ENCODE data around the gene EXOC3L1.

Gene EXOC3L1

GRCh38 chr16:67158637-67159600 is 31.0 kb downstream of the EXOC3L1 start:
- H3K36me3 Mint-ChIP-seq (ENCODE audit: insufficient read depth): peaks cover 24% of the 10 kb centered on the region
- peaks cover 9% of the 10 kb centered on the region for H3K27me3 Mint-ChIP-seq
- H3K9me3 Mint-ChIP-seq: no peaks in the 10 kb centered on the region
- H3K27ac Mint-ChIP-seq (ENCODE audit: low read depth): peak overlapping the region; percentile 97
- H3K4me1 Mint-ChIP-seq: peaks cover 43% of the 10 kb centered on the region
- peak overlapping the region; percentile 83 for H3K4me3 Mint-ChIP-seq
- DNase-seq (ENCODE audit: low spot score in 2 of 2) (peak; percentile 56 to 73), ATAC-seq (replicated peaks; ENCODE audit: extremely low read depth, poor library complexity, severe bottlenecking) (peak; percentile 44)

GRCh38 chr16:67157892-67158635 is 31.9 kb downstream of the EXOC3L1 start:
- peak overlapping the region; percentile 97 for H3K27ac Mint-ChIP-seq (ENCODE audit: low read depth)
- peaks cover 24% of the 10 kb centered on the region for H3K36me3 Mint-ChIP-seq (ENCODE audit: insufficient read depth)
- peaks cover 52% of the 10 kb centered on the region for H3K4me1 Mint-ChIP-seq
- H3K4me3 Mint-ChIP-seq: peak overlapping the region; percentile 83
- H3K27me3 Mint-ChIP-seq: peaks cover 9% of the 10 kb centered on the region
- peak; percentile 17 for ATAC-seq (replicated peaks; ENCODE audit: extremely low read depth, poor library complexity, severe bottlenecking)
- no peak for DNase-seq (ENCODE audit: low spot score in 2 of 2)
- no peaks in the 10 kb centered on the region for H3K9me3 Mint-ChIP-seq

GRCh38 chr16:67157106-67157748 is 32.7 kb downstream of the EXOC3L1 start:
- H3K4me1 Mint-ChIP-seq: peaks cover 57% of the 10 kb centered on the region
- H3K9me3 Mint-ChIP-seq: no peaks in the 10 kb centered on the region
- H3K36me3 Mint-ChIP-seq (ENCODE audit: insufficient read depth): peaks cover 24% of the 10 kb centered on the region
- peak overlapping the region; percentile 83 for H3K4me3 Mint-ChIP-seq
- DNase-seq (ENCODE audit: low spot score in 2 of 2) (no peak), ATAC-seq (replicated peaks; ENCODE audit: extremely low read depth, poor library complexity, severe bottlenecking) (no peak)
- peaks cover 3% of the 10 kb centered on the region for H3K27me3 Mint-ChIP-seq
- peak overlapping the region; percentile 97 for H3K27ac Mint-ChIP-seq (ENCODE audit: low read depth)

DNA sequence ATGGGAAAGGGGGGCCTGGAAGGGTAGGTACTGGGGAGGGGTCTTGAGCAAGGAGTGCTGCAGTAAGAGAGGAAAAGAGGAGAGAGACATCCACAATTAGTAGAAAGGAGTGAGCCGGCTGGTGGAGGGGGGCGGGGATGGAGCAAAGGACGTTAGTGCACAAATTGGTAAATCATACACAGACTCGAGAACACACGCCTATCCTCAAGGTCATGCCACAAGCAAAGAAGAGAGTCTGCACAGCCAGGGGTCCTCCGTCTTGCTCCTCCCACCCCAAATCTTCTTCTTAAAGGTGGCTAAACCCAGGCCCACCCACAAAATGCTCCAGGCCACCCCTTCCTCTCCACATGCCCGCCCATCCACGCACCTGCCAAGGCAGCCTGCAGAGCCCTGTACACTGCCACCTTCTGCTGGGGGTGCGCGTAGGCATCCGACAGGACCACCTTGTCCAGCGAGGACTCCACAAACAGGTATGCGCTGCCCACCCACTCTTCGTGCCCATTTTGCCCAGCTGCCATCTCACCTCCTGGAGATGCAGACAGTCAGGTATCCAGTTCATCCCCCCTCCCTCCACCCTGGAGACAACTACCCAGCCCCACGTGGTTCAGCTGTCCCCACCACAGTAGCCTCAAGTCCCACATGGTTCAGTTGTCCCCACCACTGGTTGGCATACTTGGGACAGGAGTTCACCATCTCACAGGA is 33.6 kb downstream of the EXOC3L1 start:
- peak overlapping the region; percentile 83 for H3K4me3 Mint-ChIP-seq
- ATAC-seq (replicated peaks; ENCODE audit: extremely low read depth, poor library complexity, severe bottlenecking): no peak
- peak overlapping the region; percentile 90 for H3K27ac Mint-ChIP-seq (ENCODE audit: low read depth)
- no peaks in the 10 kb centered on the region for H3K9me3 Mint-ChIP-seq
- H3K4me1 Mint-ChIP-seq: peaks cover 64% of the 10 kb centered on the region
- no peaks in the 10 kb centered on the region for H3K27me3 Mint-ChIP-seq
- H3K36me3 Mint-ChIP-seq (ENCODE audit: insufficient read depth): peaks cover 25% of the 10 kb centered on the region
- DNase-seq (ENCODE audit: low spot score in 2 of 2): no peak

DNA sequence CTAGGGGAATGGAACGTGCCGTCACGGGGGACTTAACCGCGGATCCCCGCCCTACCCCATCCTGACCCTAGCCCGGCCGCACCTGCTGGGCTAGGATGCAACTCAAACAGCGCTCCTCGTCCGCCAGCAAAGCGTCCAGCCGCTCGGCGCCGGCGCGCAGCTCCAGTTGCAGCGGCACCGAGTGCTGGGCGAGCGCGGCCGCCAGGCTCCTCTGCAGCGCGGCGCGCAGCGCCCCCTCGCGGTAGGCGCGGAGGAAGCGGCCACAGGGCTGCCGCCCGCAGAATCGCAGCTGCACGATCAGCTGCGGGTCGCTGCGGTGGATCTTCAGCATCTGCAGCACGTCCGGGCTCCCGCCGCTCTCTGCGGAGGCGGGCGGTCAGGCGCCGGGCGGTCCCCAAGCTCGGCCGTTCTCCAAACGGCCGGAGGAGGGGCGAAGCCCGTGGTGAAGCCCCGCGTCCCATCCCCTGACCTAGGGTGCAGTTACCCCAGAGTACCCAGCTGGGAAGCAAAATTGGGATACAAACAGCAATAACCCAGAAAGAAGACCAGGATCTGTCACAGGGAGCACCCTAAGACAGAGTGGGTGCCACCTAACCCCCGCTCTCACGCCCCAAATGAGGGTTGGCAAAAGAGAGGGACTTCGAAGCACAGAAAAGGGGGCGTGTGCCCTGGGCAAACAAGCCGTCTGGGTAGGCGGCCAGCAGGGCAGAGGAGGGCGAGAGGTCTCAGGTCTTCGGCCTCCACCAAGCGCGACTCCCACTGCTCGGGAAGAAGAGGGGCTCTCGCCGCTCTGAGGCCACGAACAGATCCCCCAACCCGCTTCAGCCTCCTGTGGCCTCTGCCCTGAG is 34.4 kb downstream of the EXOC3L1 start:
- peak; percentile 24 for ATAC-seq (replicated peaks; ENCODE audit: extremely low read depth, poor library complexity, severe bottlenecking)
- no peaks in the 10 kb centered on the region for H3K27me3 Mint-ChIP-seq
- H3K4me3 Mint-ChIP-seq: peak overlapping the region; percentile 83
- H3K27ac Mint-ChIP-seq (ENCODE audit: low read depth): peak overlapping the region; percentile 90
- peaks cover 61% of the 10 kb centered on the region for H3K4me1 Mint-ChIP-seq
- peak; percentile 61 to 74 for DNase-seq (ENCODE audit: low spot score in 2 of 2)
- no peaks in the 10 kb centered on the region for H3K9me3 Mint-ChIP-seq
- H3K36me3 Mint-ChIP-seq (ENCODE audit: insufficient read depth): peaks cover 20% of the 10 kb centered on the region

GRCh38 chr16:67154578-67155294 is 35.2 kb downstream of the EXOC3L1 start:
- Mint-ChIP-seq H3K4me3 (peak overlapping the region; percentile 71), H3K27me3 (no peaks in the 10 kb centered on the region), H3K9me3 (no peaks in the 10 kb centered on the region), H3K27ac (ENCODE audit: low read depth) (peak overlapping the region; percentile 90), H3K4me1 (peaks cover 61% of the 10 kb centered on the region), H3K36me3 (ENCODE audit: insufficient read depth) (peaks cover 15% of the 10 kb centered on the region)
- ATAC-seq (replicated peaks; ENCODE audit: extremely low read depth, poor library complexity, severe bottlenecking) (no peak), DNase-seq (ENCODE audit: low spot score in 2 of 2) (no peak)

DNA sequence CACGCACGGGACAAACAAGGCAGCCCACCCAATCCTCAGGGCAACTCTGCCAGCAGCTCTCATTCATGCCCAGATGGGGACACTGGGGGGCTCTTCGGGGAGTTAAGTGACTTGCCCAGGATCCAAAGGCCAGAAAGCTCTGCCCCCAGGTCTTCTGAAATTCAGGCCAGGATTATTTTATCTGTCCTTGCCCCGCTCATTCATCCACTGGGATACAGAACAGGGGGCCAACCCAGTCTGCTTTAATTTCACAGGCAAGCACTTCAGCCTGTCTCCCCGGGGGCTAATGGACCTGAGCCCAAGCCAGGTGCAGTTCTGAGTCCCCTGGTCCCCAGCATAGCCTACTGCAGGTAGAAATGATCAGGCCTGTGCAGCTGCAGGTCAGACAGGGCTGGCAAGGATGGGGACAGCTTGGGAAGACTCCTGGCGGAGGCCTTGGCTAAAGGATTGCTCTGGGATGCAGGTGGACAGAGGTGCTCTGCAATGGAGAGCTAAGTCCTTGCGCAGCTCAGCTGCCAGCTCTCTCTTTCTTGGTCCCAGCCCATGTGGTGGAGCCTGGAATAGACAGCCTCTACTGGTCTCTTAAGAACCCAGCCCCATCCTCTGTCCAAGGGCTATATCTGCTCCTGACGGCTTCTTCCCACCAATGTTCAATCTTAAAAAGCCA is 38.4 kb downstream of the EXOC3L1 start:
- no peaks in the 10 kb centered on the region for H3K27me3 Mint-ChIP-seq
- peak overlapping the region; percentile 76 for H3K4me3 Mint-ChIP-seq
- ATAC-seq (replicated peaks; ENCODE audit: extremely low read depth, poor library complexity, severe bottlenecking) (no peak), DNase-seq (ENCODE audit: low spot score in 2 of 2) (no peak)
- H3K4me1 Mint-ChIP-seq: peaks cover 37% of the 10 kb centered on the region
- H3K36me3 Mint-ChIP-seq (ENCODE audit: insufficient read depth): peaks cover 10% of the 10 kb centered on the region
- H3K9me3 Mint-ChIP-seq: no peaks in the 10 kb centered on the region
- H3K27ac Mint-ChIP-seq (ENCODE audit: low read depth): no peak overlapping the region

- Mint-ChIP-seq H3K4me3 (peak within 1 kb of the TSS; percentile 76), H3K4me1 (peaks cover 30% of the 10 kb centered on the region), H3K36me3 (ENCODE audit: insufficient read depth) (peaks cover 14% of the 10 kb centered on the region), H3K27me3 (no peaks in the 10 kb centered on the region), H3K27ac (ENCODE audit: low read depth) (no peak within 1 kb of the TSS), H3K9me3 (no peaks in the 10 kb centered on the region)
- DNase-seq (ENCODE audit: low spot score in 2 of 2): no peak
- peak; percentile 41 for ATAC-seq (replicated peaks; ENCODE audit: extremely low read depth, poor library complexity, severe bottlenecking)
Observed at GRCh38 chr16:67150833-67151396, 39.0 kb downstream of the EXOC3L1 start, which contains the start of gene B3GNT9. Gene B3GNT9, minus strand, starts transcription at chr16:67150998. Its CDS starts 513 bp downstream, at chr16:67150485.

- DNase-seq (ENCODE audit: low spot score in 2 of 2): no peak
- H3K36me3 Mint-ChIP-seq (ENCODE audit: insufficient read depth): peaks cover 14% of the 10 kb centered on the region
- H3K4me1 Mint-ChIP-seq: peaks cover 27% of the 10 kb centered on the region
- peak; percentile 48 for ATAC-seq (replicated peaks; ENCODE audit: extremely low read depth, poor library complexity, severe bottlenecking)
- no peak overlapping the region for H3K27ac Mint-ChIP-seq (ENCODE audit: low read depth)
- H3K27me3 Mint-ChIP-seq: no peaks in the 10 kb centered on the region
- H3K9me3 Mint-ChIP-seq: no peaks in the 10 kb centered on the region
- peak overlapping the region; percentile 76 for H3K4me3 Mint-ChIP-seq
Observed at GRCh38 chr16:67150047-67150832, 39.7 kb downstream of the EXOC3L1 start.

Data from central memory CD8-positive, alpha-beta T cell (primary cell).